ENCODE results near the gene MAD1L1.

GRCh38 chr7:2004841-2005725 is 227.7 kb downstream of the MAD1L1 start:
- TF ChIP-seq EZH2 (IDR thresholded peaks at IDR 0.05; ENCODE audit: insufficient read depth, poor library complexity, severe bottlenecking) (no peak), EZH2phosphoT487 (IDR thresholded peaks at IDR 0.05; ENCODE audit: insufficient read depth, low read depth) (no peak)
